Thymus (tissue), 11 donors: Measurements from ENCODE around the gene TTC33. TPM values are rescaled to one million over a fixed set of nuclear protein-coding genes. Genes with fewer than 3 reads are reported as not detected.
"Not testable (repeated sequence)": the region's sequence is repeated elsewhere in the genome, so short reads cannot be mapped to it uniquely, and the experiment has no call there.

ENCODE experiments used
- DNase-seq, 9 donors: peaks; one replicate each; pipeline ENCODE4 v3.0.0-alpha.2; 2013; ENCODE audit warnings: low spot score in 9 of 9, low read depth in 6 of 9, missing footprints in 1 of 9
- H3K27ac ChIP-seq, 2 donors: one replicate each; pipeline ENCODE4 v1.5.1; 2013; ENCODE audit warnings: control low read depth in 1 of 2, low read depth in 1 of 2, low read length in 1 of 2, mild to moderate bottlenecking in 1 of 2, moderate library complexity in 1 of 2
- H3K27me3 ChIP-seq, 2 donors: one replicate each; pipeline ENCODE4 v1.5.1; 2013; ENCODE audit warnings: low read length in 1 of 2; ENCODE audit not compliant: control insufficient read depth in 2 of 2, insufficient read depth in 1 of 2
- H3K36me3 ChIP-seq, 2 donors: one replicate each; pipeline ENCODE4 v1.5.1; 2013; ENCODE audit warnings: low read length in 1 of 2, mild to moderate bottlenecking in 1 of 2, moderate library complexity in 1 of 2; ENCODE audit not compliant: control insufficient read depth in 2 of 2, insufficient read depth in 2 of 2
- H3K4me1 ChIP-seq, 2 donors: one replicate each; pipeline ENCODE4 v1.5.1; 2013; ENCODE audit warnings: low read length in 2 of 2; ENCODE audit not compliant: control insufficient read depth in 2 of 2, insufficient read depth in 2 of 2
- H3K4me3 ChIP-seq, 2 donors: one replicate each; pipeline ENCODE4 v1.5.1; 2013; ENCODE audit warnings: low read length in 2 of 2, control low read depth in 1 of 2, mild to moderate bottlenecking in 1 of 2
- H3K9me3 ChIP-seq, 2 donors: one replicate each; pipeline ENCODE4 v1.5.1; 2013; ENCODE audit warnings: low read length in 1 of 2, mild to moderate bottlenecking in 1 of 2; ENCODE audit not compliant: control insufficient read depth in 2 of 2, insufficient read depth in 1 of 2
- WGBS: extraction: QIAGEN DNeasy Blood & Tissue Kit; methylation state at CpG from one replicate; pipeline ENCODE4 v1.1.7; 2013; 5-methylcytosine and 5-hydroxymethylcytosine counted together
- polyA plus RNA-seq: library from polyadenylated mRNA; stranded (reverse); fragments of 200-250 nt; gene quantifications from one replicate; pipeline ENCODE4 v1.2.3, GENCODE V29; 2013
- total RNA-seq: library from RNA; stranded (reverse); fragments of 120-200 nt; gene quantifications from one replicate; pipeline ENCODE4 v1.2.4, GENCODE V29; 2013
- donor health status: healthy.

Gene TTC33
- total and polyA plus RNA-seq, 2 donors = 13.4 to 34.5 TPM

- no peak overlapping the region for H3K27ac ChIP-seq
- H3K9me3 ChIP-seq = no peaks in the 10 kb centered on the region
- H3K4me1 ChIP-seq = peaks cover 0 to 6% of the 10 kb centered on the region in 2 donors
- no peak for DNase-seq
- no peaks in the 10 kb centered on the region for H3K36me3 ChIP-seq
- H3K27me3 ChIP-seq = no peaks in the 10 kb centered on the region
- 88% methylated on average over 2 of the region's 2 CpGs for WGBS
- no peak overlapping the region for H3K4me3 ChIP-seq
Observed at GRCh38 chr5:40571729-40572128, 184.0 kb downstream of the TTC33 start.

DNA sequence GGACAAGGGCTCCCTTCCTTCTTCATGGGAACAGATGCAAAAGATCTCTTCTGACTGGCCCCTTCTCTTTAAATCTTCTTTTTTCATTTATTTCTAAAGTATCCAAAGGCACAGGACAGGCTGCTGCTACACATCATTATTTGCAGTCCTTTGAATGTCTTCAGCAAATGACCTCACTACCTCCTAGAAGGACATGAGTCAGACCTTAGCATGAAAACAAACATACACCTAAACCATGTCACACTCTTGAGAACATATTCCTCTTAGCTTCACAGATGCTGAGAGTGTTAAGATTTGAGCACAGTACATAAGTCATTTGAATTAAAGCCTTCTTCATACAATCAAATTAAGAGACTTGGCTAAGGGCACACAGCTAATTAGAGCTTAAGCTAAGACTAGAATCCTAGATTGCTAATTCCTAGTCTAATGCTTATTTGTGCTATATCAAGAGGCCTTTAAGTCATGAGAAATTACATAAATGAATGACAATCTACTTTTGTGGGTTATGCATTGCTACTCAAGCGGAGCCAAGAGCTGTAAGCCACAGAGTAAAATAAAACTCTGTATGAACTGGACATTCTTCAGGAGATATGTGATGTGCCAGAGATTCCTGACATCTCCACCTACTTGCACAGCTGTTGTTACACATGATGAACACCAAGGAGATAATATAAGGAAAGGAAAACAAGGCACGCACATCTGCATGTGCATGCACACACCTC, 185.2 kb downstream of the TTC33 start:
- H3K27me3 ChIP-seq = no peaks in the 10 kb centered on the region
- H3K36me3 ChIP-seq = no peaks in the 10 kb centered on the region
- no peak overlapping the region for H3K27ac ChIP-seq
- H3K4me3 ChIP-seq = no peak overlapping the region
- no peak for DNase-seq
- H3K9me3 ChIP-seq = no peaks in the 10 kb centered on the region
- peaks cover 0 to 2% of the 10 kb centered on the region in 2 donors for H3K4me1 ChIP-seq
- WGBS = 98% methylated on average over 2 of the region's 2 CpGs

- Histone ChIP-seq H3K4me1 (no peaks in the 10 kb centered on the region), H3K9me3 (no peaks in the 10 kb centered on the region), H3K27ac (no peak overlapping the region), H3K4me3 (no peak overlapping the region), H3K36me3 (no peaks in the 10 kb centered on the region), H3K27me3 (no peaks in the 10 kb centered on the region)
- 63% methylated on average over 3 of the region's 3 CpGs for WGBS
- DNase-seq = no peak
Observed at GRCh38 chr5:40569546-40570270, 186.1 kb downstream of the TTC33 start.

GRCh38 chr5:40568548-40568947, 187.2 kb downstream of the TTC33 start:
- Histone ChIP-seq H3K27me3 (no peaks in the 10 kb centered on the region), H3K4me3 (no peak overlapping the region), H3K4me1 (no peaks in the 10 kb centered on the region), H3K27ac (no peak overlapping the region), H3K9me3 (no peaks in the 10 kb centered on the region), H3K36me3 (no peaks in the 10 kb centered on the region)
- DNase-seq = no peak
- 93% methylated on average over 1 of the region's 1 CpG for WGBS

- H3K27ac ChIP-seq, H3K27me3 ChIP-seq, H3K9me3 ChIP-seq, H3K4me1 ChIP-seq, DNase-seq, H3K4me3 ChIP-seq, H3K36me3 ChIP-seq: not testable (repeated sequence)
Observed at GRCh38 chr5:40563173-40563572, 192.6 kb downstream of the TTC33 start.

- DNase-seq = no peak
- Histone ChIP-seq H3K4me1 (no peaks in the 10 kb centered on the region), H3K4me3 (no peak overlapping the region), H3K9me3 (no peaks in the 10 kb centered on the region), H3K36me3 (no peaks in the 10 kb centered on the region), H3K27ac (no peak overlapping the region), H3K27me3 (no peaks in the 10 kb centered on the region)
- 96% methylated on average over 4 of the region's 4 CpGs for WGBS
Observed at GRCh38 chr5:40560474-40561110, 195.2 kb downstream of the TTC33 start.

GRCh38 chr5:40559306-40559705, 196.5 kb downstream of the TTC33 start:
- Histone ChIP-seq H3K4me1 (no peaks in the 10 kb centered on the region), H3K4me3 (no peak overlapping the region), H3K9me3 (no peaks in the 10 kb centered on the region), H3K36me3 (no peaks in the 10 kb centered on the region), H3K27me3 (no peaks in the 10 kb centered on the region), H3K27ac (no peak overlapping the region)
- no peak for DNase-seq

DNA sequence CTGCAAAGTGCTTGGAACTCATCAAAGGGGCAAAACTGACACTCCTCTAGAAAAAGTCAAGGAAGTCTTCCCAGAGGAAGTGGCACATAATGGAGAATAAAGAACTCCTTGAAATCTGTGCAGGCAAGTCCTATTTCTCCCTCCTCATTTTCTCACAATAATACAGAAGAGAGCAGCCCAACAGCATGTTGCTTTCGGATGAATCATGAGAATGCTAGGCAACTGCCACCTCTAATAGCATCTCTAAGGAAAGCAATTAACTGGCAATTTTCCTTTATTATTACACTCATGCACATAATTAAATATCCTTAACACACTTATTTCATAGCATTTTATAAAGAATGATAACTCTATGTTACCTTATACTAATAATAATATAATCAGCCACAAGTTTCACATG, 198.3 kb downstream of the TTC33 start:
- no peak for DNase-seq
- H3K27ac ChIP-seq = no peak overlapping the region
- H3K4me3 ChIP-seq = no peak overlapping the region
- 98% methylated on average over 1 of the region's 1 CpG for WGBS
- H3K9me3 ChIP-seq = no peaks in the 10 kb centered on the region
- H3K27me3 ChIP-seq = no peaks in the 10 kb centered on the region
- H3K36me3 ChIP-seq = no peaks in the 10 kb centered on the region
- H3K4me1 ChIP-seq = no peaks in the 10 kb centered on the region

GRCh38 chr5:40556811-40557210, 198.9 kb downstream of the TTC33 start:
- Histone ChIP-seq H3K4me1 (no peaks in the 10 kb centered on the region), H3K27ac (no peak overlapping the region), H3K9me3 (no peaks in the 10 kb centered on the region), H3K27me3 (no peaks in the 10 kb centered on the region), H3K36me3 (no peaks in the 10 kb centered on the region), H3K4me3 (no peak overlapping the region)
- no peak for DNase-seq
